GM19193 (cell line): Measurements from ENCODE around the gene PDE6A.

Experiments used
- POLR2A ChIP-seq: IDR thresholded peaks from 4 replicates; pipeline ENCODE4 v1.6.1; 2011; ENCODE audit not compliant: insufficient read depth, insufficient read length; ENCODE audit errors: extremely low read depth

The PDE6A gene

GRCh38 chr5:149846021-149846420 lies 98.6 kb downstream of the PDE6A start:
- no peak for TF ChIP-seq POLR2A

- no peak for TF ChIP-seq POLR2A
These were observed 99.0 kb downstream of the PDE6A start for GRCh38 chr5:149845601-149846000.

GRCh38 chr5:149841851-149842793 lies 102.5 kb downstream of the PDE6A start:
- no peak for TF ChIP-seq POLR2A

- no peak for TF ChIP-seq POLR2A
These were observed 104.3 kb downstream of the PDE6A start for GRCh38 chr5:149840226-149840825.

- TF ChIP-seq POLR2A, result no peak
These were observed 104.8 kb downstream of the PDE6A start for GRCh38 chr5:149839761-149840160.

- no peak for TF ChIP-seq POLR2A
These were observed 105.5 kb downstream of the PDE6A start for GRCh38 chr5:149838881-149839739.

- no peak for TF ChIP-seq POLR2A
These were observed 106.8 kb downstream of the PDE6A start for GRCh38 chr5:149837680-149838269.

GRCh38 chr5:149836451-149837139 lies 108.0 kb downstream of the PDE6A start:
- no peak for TF ChIP-seq POLR2A

GRCh38 chr5:149834246-149834855 lies 110.2 kb downstream of the PDE6A start:
- no peak for TF ChIP-seq POLR2A

GRCh38 chr5:149833116-149833827 lies 111.3 kb downstream of the PDE6A start:
- no peak for TF ChIP-seq POLR2A

- TF ChIP-seq POLR2A, result no peak
These were observed 112.0 kb downstream of the PDE6A start for GRCh38 chr5:149832636-149833035.

- TF ChIP-seq POLR2A, result no peak
These were observed 113.1 kb downstream of the PDE6A start for GRCh38 chr5:149831492-149831891.

- TF ChIP-seq POLR2A, result no peak
These were observed 114.0 kb downstream of the PDE6A start for GRCh38 chr5:149830579-149830978.
